Muscle layer of colon (tissue), 2 donors: ENCODE data around the gene EPHA6.

Source experiments
- H3K27ac ChIP-seq: one replicate; pipeline ENCODE4 v1.7.0; 2013; ENCODE audit warnings: low read depth, mild to moderate bottlenecking, low read length, moderate library complexity
- H3K27me3 ChIP-seq, 2 donors: one replicate each; pipeline ENCODE4 v1.7.0; 2013; ENCODE audit warnings: low read length in 2 of 2, mild to moderate bottlenecking in 2 of 2; ENCODE audit not compliant: insufficient read depth in 2 of 2, control insufficient read depth in 1 of 2
- H3K36me3 ChIP-seq: one replicate; pipeline ENCODE4 v1.7.0; 2013; ENCODE audit warnings: mild to moderate bottlenecking, low read length; ENCODE audit not compliant: insufficient read depth
- H3K4me1 ChIP-seq: one replicate; pipeline ENCODE4 v1.7.0; 2013; ENCODE audit warnings: mild to moderate bottlenecking, low read length; ENCODE audit not compliant: insufficient read depth
- H3K4me3 ChIP-seq, 2 donors: one replicate each; pipeline ENCODE4 v1.7.0; 2013; ENCODE audit warnings: low read length in 2 of 2, low read depth in 1 of 2, mild to moderate bottlenecking in 1 of 2, moderate library complexity in 1 of 2
- H3K9ac ChIP-seq: one replicate; pipeline ENCODE4 v1.7.0; 2013; ENCODE audit warnings: low read length
- H3K9me3 ChIP-seq: one replicate; pipeline ENCODE4 v1.7.0; 2013; ENCODE audit warnings: mild to moderate bottlenecking, low read length
- donor health status: abdominal sarcoma.
- donor health status: Adenocarcinoma of cecum.

Gene EPHA6

DNA sequence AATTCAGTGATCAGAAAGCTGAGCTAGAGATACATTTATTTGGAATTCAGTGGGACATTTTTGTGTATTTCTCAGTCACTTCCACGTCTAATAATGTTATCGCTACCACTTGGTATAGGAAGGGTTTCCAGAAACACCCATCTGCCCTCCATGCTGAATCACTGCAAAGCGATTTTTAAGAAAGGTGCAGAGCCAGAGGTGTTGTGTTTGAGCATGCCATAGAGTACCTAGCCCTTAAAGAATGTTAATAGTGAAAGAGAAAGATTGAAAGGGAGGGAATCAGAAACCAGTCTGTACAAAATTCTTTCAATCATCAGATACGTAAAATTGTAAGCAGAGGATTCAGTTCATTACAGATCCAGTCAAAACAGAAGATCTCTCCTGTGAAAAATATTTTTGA, 870.1 kb downstream of the EPHA6 start:
- H3K9ac ChIP-seq = no peak overlapping the region
- H3K36me3 ChIP-seq = no peaks in the 10 kb centered on the region
- H3K9me3 ChIP-seq = no peaks in the 10 kb centered on the region
- no peak overlapping the region for H3K4me3 ChIP-seq
- no peaks in the 10 kb centered on the region for H3K27me3 ChIP-seq
- no peak overlapping the region for H3K27ac ChIP-seq
- no peaks in the 10 kb centered on the region for H3K4me1 ChIP-seq

DNA sequence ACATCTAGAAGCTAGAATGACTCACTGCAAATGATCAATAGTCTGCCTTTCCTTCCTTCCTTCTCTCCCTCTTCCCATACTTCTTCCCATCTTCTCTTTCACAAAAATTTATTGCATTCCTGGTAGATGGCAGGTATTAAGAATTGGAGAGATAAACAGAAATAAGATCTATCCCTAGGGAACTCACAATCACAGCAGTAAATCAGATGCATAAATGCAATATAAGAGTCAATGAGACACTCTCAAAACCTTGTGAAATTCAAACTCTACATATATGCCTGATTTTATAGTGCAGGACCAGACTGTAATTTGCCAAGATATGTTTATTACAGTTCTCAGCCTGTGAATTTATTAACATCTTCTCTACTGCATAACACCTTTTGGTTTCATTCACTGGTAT, 871.9 kb downstream of the EPHA6 start:
- Histone ChIP-seq H3K4me1 (no peaks in the 10 kb centered on the region), H3K4me3 (no peak overlapping the region), H3K9me3 (no peaks in the 10 kb centered on the region), H3K27ac (no peak overlapping the region), H3K36me3 (no peaks in the 10 kb centered on the region), H3K27me3 (no peaks in the 10 kb centered on the region), H3K9ac (no peak overlapping the region)

DNA sequence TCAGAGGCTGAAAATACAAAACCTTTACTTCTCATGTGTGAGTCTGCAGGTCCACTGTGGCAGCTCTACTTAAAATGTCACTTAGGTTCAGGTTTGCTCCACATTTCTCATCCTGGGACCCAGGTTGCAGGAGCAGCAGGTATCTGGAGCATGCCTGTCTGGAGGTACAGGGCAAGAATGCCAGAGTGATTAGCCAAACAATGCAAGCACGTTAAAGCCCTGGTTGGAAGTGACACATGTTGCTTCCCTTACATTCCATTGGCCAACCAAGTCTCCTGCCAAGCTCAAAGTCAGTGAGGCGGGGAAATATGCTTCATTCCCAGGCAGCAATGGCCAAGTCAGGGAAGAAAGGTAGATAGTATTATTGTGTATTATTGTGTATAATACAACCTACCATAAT, 873.3 kb downstream of the EPHA6 start:
- Histone ChIP-seq H3K9me3 (no peaks in the 10 kb centered on the region), H3K9ac (no peak overlapping the region), H3K27me3 (no peaks in the 10 kb centered on the region), H3K4me3 (no peak overlapping the region), H3K27ac (no peak overlapping the region), H3K36me3 (no peaks in the 10 kb centered on the region), H3K4me1 (no peaks in the 10 kb centered on the region)

DNA sequence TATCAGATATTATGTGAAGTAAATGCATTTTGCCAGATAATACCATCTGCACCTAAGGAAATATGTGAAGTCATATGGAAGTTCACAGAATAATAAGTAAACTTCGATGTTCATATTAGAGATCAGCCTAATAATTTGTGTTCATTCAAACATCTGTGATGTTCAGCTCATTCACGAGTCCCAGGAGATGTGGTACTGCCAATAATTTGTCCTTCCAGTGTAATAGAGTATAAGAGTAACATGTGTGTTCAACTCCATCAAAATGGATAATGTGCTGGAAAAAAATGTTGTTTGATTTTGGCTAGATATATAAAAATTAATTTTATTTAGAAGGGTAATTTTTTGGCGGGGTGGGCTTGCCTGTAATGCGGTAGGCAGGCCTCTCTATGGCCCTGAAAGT, 874.7 kb downstream of the EPHA6 start:
- H3K4me1 ChIP-seq = no peaks in the 10 kb centered on the region
- no peaks in the 10 kb centered on the region for H3K27me3 ChIP-seq
- no peaks in the 10 kb centered on the region for H3K36me3 ChIP-seq
- H3K9me3 ChIP-seq = no peaks in the 10 kb centered on the region
- H3K27ac ChIP-seq = no peak overlapping the region
- no peak overlapping the region for H3K4me3 ChIP-seq
- H3K9ac ChIP-seq = no peak overlapping the region

DNA sequence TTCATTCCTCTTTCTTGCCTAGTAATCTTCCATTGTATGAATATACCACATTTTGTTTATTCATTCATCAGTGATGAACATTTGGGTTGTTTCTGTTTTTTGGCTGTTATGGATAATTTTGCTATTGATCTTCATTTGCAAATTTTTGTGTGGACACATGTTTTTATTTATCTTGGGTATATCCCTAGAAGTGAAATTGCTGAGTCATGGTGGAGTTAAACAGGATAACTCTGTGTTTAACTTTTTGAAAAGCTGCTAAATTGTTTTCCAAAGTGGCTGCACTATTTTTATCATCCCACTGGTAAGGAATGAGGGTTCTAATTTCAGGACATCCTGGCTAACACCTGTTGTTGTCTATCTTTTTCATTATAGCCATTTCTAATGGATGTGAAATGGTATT, 875.6 kb downstream of the EPHA6 start:
- H3K9ac ChIP-seq = no peak overlapping the region
- H3K27me3 ChIP-seq = no peaks in the 10 kb centered on the region
- H3K4me1 ChIP-seq = no peaks in the 10 kb centered on the region
- H3K36me3 ChIP-seq = no peaks in the 10 kb centered on the region
- no peak overlapping the region for H3K4me3 ChIP-seq
- H3K27ac ChIP-seq = no peak overlapping the region
- H3K9me3 ChIP-seq = no peaks in the 10 kb centered on the region

DNA sequence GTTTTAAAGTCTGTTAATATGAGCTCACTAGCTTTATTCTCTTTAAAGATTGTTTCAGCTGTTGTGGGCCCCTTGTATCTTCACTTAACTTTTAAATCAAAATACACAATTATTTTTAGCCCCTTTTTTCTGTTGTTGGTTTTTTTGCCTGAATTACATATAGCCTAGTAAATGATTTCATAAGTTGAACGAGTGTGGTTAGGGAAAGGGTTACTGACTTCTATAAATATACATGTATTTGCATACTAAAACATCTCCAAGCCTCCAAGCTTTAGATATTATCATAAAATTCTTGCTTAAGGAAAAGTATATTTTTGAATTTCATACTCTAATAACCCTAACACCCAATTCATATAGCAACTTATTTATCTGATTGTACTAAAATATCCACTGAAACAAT, 877.0 kb downstream of the EPHA6 start:
- H3K4me1 ChIP-seq = no peaks in the 10 kb centered on the region
- no peak overlapping the region for H3K27ac ChIP-seq
- H3K4me3 ChIP-seq = no peak overlapping the region
- H3K36me3 ChIP-seq = no peaks in the 10 kb centered on the region
- no peaks in the 10 kb centered on the region for H3K9me3 ChIP-seq
- H3K9ac ChIP-seq = no peak overlapping the region
- H3K27me3 ChIP-seq = no peaks in the 10 kb centered on the region

DNA sequence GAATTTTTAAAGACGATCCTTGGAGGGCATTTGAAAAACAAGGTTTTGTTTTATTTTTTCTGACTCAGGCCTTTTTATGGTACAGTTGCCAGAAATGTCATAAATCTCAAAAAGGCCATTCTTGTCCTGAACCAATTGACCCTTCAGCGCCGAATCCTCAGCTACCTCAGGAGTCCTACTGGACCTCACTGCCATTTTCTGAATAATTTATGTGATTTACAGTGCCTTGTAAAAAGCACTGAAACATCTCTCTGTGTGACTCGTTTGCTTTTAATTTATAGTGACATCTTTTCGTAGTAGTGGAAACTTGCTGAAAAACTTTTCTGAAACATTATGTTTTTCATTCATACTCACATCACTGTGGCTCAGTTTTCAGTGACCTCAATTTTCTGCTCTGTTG, 878.0 kb downstream of the EPHA6 start:
- Histone ChIP-seq H3K27ac (no peak overlapping the region), H3K9me3 (no peaks in the 10 kb centered on the region), H3K4me3 (no peak overlapping the region), H3K27me3 (no peaks in the 10 kb centered on the region), H3K36me3 (no peaks in the 10 kb centered on the region), H3K9ac (no peak overlapping the region), H3K4me1 (no peaks in the 10 kb centered on the region)

DNA sequence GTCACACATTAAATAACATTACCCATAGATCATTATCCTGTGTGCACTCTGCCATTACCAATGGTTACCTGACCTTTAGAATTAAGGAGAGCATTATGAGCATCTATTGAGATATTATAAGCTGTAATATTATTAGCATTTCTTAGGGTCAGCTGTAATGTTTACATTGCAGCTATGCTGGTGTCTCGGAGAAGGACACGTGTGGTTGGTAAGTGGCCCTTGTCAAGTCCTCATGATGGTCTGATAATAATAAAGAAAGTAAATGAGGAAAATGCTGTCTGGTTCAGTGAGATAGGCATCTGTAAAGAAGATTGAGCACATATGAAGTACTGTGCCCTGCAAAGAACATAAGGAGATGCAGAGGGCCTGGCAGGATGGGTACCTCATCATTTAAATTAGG, 878.4 kb downstream of the EPHA6 start:
- H3K9ac ChIP-seq = no peak overlapping the region
- H3K4me3 ChIP-seq = no peak overlapping the region
- H3K36me3 ChIP-seq = no peaks in the 10 kb centered on the region
- H3K27ac ChIP-seq = no peak overlapping the region
- no peaks in the 10 kb centered on the region for H3K4me1 ChIP-seq
- H3K27me3 ChIP-seq = no peaks in the 10 kb centered on the region
- no peaks in the 10 kb centered on the region for H3K9me3 ChIP-seq

DNA sequence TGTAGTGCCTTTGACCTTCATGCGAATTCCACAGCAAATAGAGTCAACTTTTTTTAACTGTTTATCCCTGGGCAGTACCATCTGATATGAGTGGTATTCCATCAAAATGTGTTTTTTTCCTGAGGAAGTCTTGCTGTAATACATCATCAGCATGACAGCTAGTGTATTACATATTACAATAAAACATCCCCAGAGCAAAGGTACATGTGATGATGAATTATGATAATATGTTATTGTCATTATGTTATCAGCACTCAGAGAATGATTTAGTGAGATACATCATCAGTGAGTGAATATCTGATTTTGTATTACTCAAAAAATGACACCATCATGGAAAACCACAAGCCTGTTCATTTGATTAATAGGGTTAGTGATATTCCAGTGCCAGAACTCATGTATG, 880.5 kb downstream of the EPHA6 start:
- no peaks in the 10 kb centered on the region for H3K27me3 ChIP-seq
- no peak overlapping the region for H3K27ac ChIP-seq
- H3K9ac ChIP-seq = no peak overlapping the region
- no peaks in the 10 kb centered on the region for H3K9me3 ChIP-seq
- no peak overlapping the region for H3K4me3 ChIP-seq
- H3K4me1 ChIP-seq = no peaks in the 10 kb centered on the region
- H3K36me3 ChIP-seq = no peaks in the 10 kb centered on the region

DNA sequence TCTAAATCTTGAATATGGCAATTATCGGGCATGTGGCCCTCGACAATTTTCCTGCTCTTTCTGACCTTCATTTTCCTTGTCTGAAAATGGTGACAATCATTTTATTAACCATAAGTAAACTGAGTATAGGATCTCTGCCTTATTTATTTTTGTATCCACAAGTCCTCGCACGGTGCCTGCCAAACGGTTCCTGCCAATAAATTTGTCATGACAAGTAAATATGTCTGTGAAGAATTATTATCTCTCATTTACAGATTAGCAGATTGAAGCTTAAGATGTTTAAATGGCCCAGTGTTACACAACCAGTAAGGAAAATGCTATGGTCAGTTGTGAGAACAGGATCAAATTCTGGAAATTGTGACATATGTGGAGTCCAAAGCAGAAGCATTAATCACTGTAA, 884.3 kb downstream of the EPHA6 start:
- Histone ChIP-seq H3K27ac (no peak overlapping the region), H3K9me3 (no peaks in the 10 kb centered on the region), H3K9ac (no peak overlapping the region), H3K27me3 (no peaks in the 10 kb centered on the region), H3K36me3 (no peaks in the 10 kb centered on the region), H3K4me3 (no peak overlapping the region), H3K4me1 (no peaks in the 10 kb centered on the region)

DNA sequence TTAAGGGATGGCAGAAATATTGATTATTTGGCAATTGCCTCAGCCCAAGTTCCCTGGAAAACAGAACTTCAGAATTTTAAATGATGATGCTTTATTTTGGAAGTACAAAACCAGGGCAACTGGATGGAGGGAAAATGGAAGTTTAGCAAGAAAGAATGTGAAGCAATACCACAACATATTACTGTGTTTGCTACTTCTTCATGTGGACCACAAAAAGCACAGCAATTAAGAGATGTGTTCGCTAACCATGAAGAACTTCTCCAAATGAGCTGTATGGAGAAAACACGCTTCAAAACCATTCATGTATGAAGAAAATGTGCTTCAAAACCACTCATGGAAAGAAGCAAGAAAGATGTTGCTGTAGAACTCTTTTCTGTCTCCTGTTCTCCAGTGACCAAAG, 885.5 kb downstream of the EPHA6 start:
- H3K9ac ChIP-seq = no peak overlapping the region
- no peak overlapping the region for H3K27ac ChIP-seq
- H3K4me3 ChIP-seq = no peak overlapping the region
- no peaks in the 10 kb centered on the region for H3K36me3 ChIP-seq
- H3K9me3 ChIP-seq = no peaks in the 10 kb centered on the region
- no peaks in the 10 kb centered on the region for H3K4me1 ChIP-seq
- H3K27me3 ChIP-seq = no peaks in the 10 kb centered on the region

DNA sequence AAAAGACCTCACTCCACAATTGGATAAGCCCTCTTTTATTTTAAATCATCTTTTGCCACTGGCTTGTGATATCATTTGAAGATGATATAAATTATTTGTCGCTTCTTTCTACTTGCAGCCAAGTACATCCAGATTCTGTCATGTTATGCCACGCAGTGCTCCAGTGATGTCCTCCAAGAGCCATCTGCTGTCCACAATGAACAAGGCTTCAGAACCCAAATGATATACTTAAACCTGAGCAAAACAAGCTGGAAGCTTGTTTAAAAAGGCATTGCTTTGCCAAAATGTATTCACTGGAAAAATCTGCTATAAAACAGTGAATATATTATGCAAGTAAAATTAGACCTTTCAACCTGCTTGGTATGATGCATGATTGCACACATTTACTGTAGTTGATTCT, 891.4 kb downstream of the EPHA6 start:
- Histone ChIP-seq H3K36me3 (no peaks in the 10 kb centered on the region), H3K9me3 (no peaks in the 10 kb centered on the region), H3K27ac (no peak overlapping the region), H3K4me1 (peaks cover 11% of the 10 kb centered on the region), H3K4me3 (no peak overlapping the region), H3K27me3 (no peaks in the 10 kb centered on the region), H3K9ac (no peak overlapping the region)
